Thoracic aorta (tissue), 2 donors: ENCODE data around the gene SUSD6. TPM values are rescaled to one million over a fixed set of nuclear protein-coding genes. Genes with fewer than 3 reads are reported as not detected.

ENCODE experiments used
- ATAC-seq: fragments of 150-250 bp; one replicate; pipeline ENCODE4 v1.8.0; 2017; ENCODE audit warnings: low read depth; ENCODE audit not compliant: insufficient number of reproducible peaks, low FRiP score
- DNase-seq: peaks from one replicate; pipeline ENCODE4 v3.0.0-alpha.2; 2020; ENCODE audit warnings: low spot score
- H3K27ac ChIP-seq, 2 donors: fragments of 200-600 bp; sonication (generic); 1 replicate in 1 of 2; 2 replicates in 1 of 2; pipeline ENCODE4 v1.5.1; 2016; ENCODE audit warnings: mild to moderate bottlenecking in 2 of 2, moderate library complexity in 2 of 2
- H3K27me3 ChIP-seq: fragments of 200-600 bp; sonication (generic); replicated peaks from 2 replicates; pipeline ENCODE4 v1.6.0; 2016; ENCODE audit warnings: mild to moderate bottlenecking; ENCODE audit not compliant: insufficient read depth
- H3K36me3 ChIP-seq: fragments of 200-600 bp; sonication (generic); one replicate; pipeline ENCODE4 v1.5.1; 2016
- H3K4me1 ChIP-seq, 2 donors: fragments of 200-600 bp; sonication (generic); 1 replicate in 1 of 2; 2 replicates in 1 of 2; pipeline versions ENCODE4 v1.5.1 to v1.6.0; 2016; ENCODE audit warnings: low read depth in 2 of 2, mild to moderate bottlenecking in 1 of 2; ENCODE audit not compliant: control insufficient read depth in 1 of 2
- H3K4me3 ChIP-seq: fragments of 200-600 bp; sonication (generic); 2 replicates; pipeline ENCODE4 v1.5.1; 2016; ENCODE audit warnings: mild to moderate bottlenecking
- H3K9me3 ChIP-seq: fragments of 200-600 bp; sonication (generic); 2 replicates; pipeline ENCODE4 v1.5.1; 2016
- total RNA-seq, 2 donors: library from RNA; depleted of rRNA; stranded (reverse); fragments of >200 nt; gene quantifications; one replicate each; pipeline versions ENCODE4 v1.1.0 to v1.2.3, GENCODE V29; 2016
- TF ChIP-seq, protein P1 (sequence below): fragments of 200-600 bp; sonication (generic); IDR thresholded peaks from one replicate; pipeline ENCODE4 v1.5.1; 2019; ENCODE audit warnings: antibody characterized with exemption

SUSD6 gene
- total RNA-seq, 2 donors from 2014 or later: 51.7 to 80.1 TPM

DNA sequence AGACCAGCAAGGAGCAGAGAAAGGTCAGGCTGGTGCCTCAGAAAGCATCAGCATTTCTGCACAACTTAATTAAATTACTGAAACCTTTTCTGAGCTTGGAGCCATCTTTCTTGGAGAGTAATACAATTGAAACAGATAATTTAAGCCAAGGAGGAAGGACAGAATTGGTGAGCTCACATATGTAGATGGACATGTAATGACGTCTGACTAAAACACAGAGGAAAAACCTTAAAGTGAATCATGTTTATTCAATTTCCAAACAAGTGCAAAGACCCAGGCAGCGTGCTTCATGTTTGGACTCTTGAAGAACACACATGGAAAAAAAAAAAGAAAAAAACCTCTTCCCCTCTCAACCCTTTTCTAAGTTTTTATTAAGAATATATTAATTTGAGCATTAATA lies 19.0 kb downstream of the SUSD6 start:
- H3K27ac ChIP-seq: no peak overlapping the region
- no peaks in the 10 kb centered on the region for H3K9me3 ChIP-seq
- peaks cover 50 to 74% of the 10 kb centered on the region in 2 donors for H3K4me1 ChIP-seq
- no peaks in the 10 kb centered on the region for H3K27me3 ChIP-seq
- no peaks in the 10 kb centered on the region for H3K36me3 ChIP-seq
- TF ChIP-seq, protein P1, sequence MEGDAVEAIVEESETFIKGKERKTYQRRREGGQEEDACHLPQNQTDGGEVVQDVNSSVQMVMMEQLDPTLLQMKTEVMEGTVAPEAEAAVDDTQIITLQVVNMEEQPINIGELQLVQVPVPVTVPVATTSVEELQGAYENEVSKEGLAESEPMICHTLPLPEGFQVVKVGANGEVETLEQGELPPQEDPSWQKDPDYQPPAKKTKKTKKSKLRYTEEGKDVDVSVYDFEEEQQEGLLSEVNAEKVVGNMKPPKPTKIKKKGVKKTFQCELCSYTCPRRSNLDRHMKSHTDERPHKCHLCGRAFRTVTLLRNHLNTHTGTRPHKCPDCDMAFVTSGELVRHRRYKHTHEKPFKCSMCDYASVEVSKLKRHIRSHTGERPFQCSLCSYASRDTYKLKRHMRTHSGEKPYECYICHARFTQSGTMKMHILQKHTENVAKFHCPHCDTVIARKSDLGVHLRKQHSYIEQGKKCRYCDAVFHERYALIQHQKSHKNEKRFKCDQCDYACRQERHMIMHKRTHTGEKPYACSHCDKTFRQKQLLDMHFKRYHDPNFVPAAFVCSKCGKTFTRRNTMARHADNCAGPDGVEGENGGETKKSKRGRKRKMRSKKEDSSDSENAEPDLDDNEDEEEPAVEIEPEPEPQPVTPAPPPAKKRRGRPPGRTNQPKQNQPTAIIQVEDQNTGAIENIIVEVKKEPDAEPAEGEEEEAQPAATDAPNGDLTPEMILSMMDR: no peak
- DNase-seq (no peak), ATAC-seq (no peak)
- H3K4me3 ChIP-seq: no peak overlapping the region

- no peaks in the 10 kb centered on the region for H3K27me3 ChIP-seq
- H3K4me3 ChIP-seq: no peak overlapping the region
- DNase-seq: no peak
- peaks cover 55 to 74% of the 10 kb centered on the region in 2 donors for H3K4me1 ChIP-seq
- TF ChIP-seq, protein P1: no peak
- no peaks in the 10 kb centered on the region for H3K36me3 ChIP-seq
- no peak for ATAC-seq
- H3K27ac ChIP-seq: no peak overlapping the region
- H3K9me3 ChIP-seq: no peaks in the 10 kb centered on the region
Measured at GRCh38 chr14:69631509-69631908, 20.1 kb downstream of the SUSD6 start.

- DNase-seq: no peak
- TF ChIP-seq, protein P1: no peak
- ATAC-seq: no peak
- Histone ChIP-seq H3K27me3 (no peaks in the 10 kb centered on the region), H3K27ac (no peak overlapping the region), H3K4me3 (no peak overlapping the region), H3K4me1 (peaks cover 62 to 79% of the 10 kb centered on the region in 2 donors), H3K9me3 (no peaks in the 10 kb centered on the region), H3K36me3 (no peaks in the 10 kb centered on the region)
Measured at GRCh38 chr14:69632164-69632563, 20.8 kb downstream of the SUSD6 start.

DNA sequence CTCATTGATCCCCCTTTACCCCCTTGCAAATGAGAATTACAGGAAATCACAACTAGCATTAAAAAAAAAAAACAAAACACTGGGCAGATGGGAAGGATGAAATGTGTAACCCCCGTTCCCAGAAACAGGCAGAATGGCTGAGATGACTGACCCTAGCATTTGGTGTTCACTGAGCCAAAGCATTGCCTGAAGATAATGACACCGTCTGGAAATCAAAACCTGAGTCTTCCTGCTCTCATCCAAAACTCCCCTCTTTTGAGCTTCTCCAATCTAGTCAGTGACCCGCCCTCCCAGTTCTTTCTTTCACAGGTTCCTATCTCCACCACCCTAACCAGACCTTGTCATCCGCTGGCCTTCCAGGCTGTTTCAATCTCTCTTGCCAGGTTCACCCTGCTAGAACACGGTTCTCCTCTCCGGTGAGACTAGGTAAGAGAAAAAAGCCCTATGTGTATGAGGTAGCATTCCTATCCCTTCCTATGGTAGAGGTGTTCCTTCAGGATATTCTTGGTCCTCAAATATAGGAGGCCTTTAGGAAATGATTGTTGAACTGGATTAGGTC lies 21.3 kb downstream of the SUSD6 start:
- H3K27ac ChIP-seq: no peak overlapping the region
- no peak overlapping the region for H3K4me3 ChIP-seq
- no peak for ATAC-seq
- TF ChIP-seq, protein P1: no peak
- H3K9me3 ChIP-seq: no peaks in the 10 kb centered on the region
- H3K4me1 ChIP-seq: peaks cover 62 to 85% of the 10 kb centered on the region in 2 donors
- no peaks in the 10 kb centered on the region for H3K27me3 ChIP-seq
- no peak for DNase-seq
- H3K36me3 ChIP-seq: no peaks in the 10 kb centered on the region

GRCh38 chr14:69633238-69633637 lies 21.8 kb downstream of the SUSD6 start:
- no peak overlapping the region for H3K27ac ChIP-seq
- no peaks in the 10 kb centered on the region for H3K36me3 ChIP-seq
- ATAC-seq: no peak
- H3K27me3 ChIP-seq: no peaks in the 10 kb centered on the region
- no peaks in the 10 kb centered on the region for H3K9me3 ChIP-seq
- DNase-seq: no peak
- TF ChIP-seq, protein P1: no peak
- no peak overlapping the region for H3K4me3 ChIP-seq
- peaks cover 66 to 90% of the 10 kb centered on the region in 2 donors for H3K4me1 ChIP-seq
